GM12891 (cell line): Measurements from ENCODE around the gene SEMA4A.

Experiments
- DNase-seq: peaks from one replicate; pipeline ENCODE4 v3.0.0; 2011; ENCODE audit warnings: low spot score; ENCODE audit not compliant: insufficient read length
- FAIRE-seq: peaks from 2 replicates; lab custom pipeline; 2011; peaks lifted over from hg19 to GRCh38; lab: Jason Lieb, UNC
- PAX5 ChIP-seq: IDR thresholded peaks from 2 replicates; pipeline ENCODE4 v1.6.1; 2011; ENCODE audit warnings: low read length, moderate library complexity, mild to moderate bottlenecking; ENCODE audit not compliant: insufficient read depth, severe bottlenecking
- POLR2A ChIP-seq: IDR thresholded peaks from 2 replicates; pipeline ENCODE4 v1.6.1; 2011; ENCODE audit warnings: low read depth, low read length, control low read depth
- POLR2AphosphoS5 ChIP-seq: IDR thresholded peaks from 2 replicates; pipeline ENCODE4 v1.6.1; 2011; ENCODE audit warnings: low read depth, low read length, control low read depth
- POU2F2 ChIP-seq: IDR thresholded peaks from 2 replicates; pipeline ENCODE4 v1.6.1; 2011; ENCODE audit warnings: low read depth, mild to moderate bottlenecking, control low read depth, low read length, moderate library complexity
- SPI1 ChIP-seq: IDR thresholded peaks from 2 replicates; pipeline ENCODE4 v1.6.1; 2011; ENCODE audit warnings: low read depth, low read length, control low read depth
- TAF1 ChIP-seq: IDR thresholded peaks from 2 replicates; pipeline ENCODE4 v1.6.1; 2011; ENCODE audit warnings: low read depth, low read length, control low read depth

Gene SEMA4A

DNA sequence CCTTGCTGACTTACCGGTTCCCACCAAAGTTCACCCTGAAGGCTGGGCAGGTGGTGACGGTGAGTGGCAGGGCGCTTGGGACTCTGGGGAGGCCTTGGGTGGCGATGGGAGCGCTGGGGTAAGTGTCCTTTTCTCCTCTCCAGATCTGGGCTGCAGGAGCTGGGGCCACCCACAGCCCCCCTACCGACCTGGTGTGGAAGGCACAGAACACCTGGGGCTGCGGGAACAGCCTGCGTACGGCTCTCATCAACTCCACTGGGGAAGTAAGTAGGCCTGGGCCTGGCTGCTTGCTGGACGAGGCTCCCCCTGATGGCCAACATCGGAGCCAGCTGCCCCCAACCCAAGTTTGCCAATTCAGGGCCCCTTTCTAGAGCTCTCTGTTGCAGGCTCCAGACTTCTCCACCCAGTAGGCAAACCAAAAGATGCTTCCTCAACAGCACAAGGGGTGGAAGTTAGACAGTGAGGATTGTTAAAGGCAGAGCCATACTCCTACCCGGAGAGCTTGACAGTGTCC lies 16.4 kb upstream of the SEMA4A start:
- TF ChIP-seq SPI1 (no peak), PAX5 (no peak), TAF1 (no peak), POU2F2 (no peak)
- no peak for DNase-seq
- no peak for FAIRE-seq

DNA sequence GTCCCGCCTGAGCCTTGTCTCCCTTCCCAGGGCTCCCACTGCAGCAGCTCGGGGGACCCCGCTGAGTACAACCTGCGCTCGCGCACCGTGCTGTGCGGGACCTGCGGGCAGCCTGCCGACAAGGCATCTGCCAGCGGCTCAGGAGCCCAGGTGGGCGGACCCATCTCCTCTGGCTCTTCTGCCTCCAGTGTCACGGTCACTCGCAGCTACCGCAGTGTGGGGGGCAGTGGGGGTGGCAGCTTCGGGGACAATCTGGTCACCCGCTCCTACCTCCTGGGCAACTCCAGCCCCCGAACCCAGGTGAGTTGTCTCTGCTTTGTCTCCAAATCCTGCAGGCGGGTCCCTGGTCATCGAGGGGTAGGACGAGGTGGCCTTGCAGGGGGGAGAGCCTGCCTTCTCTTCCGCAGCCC lies 14.9 kb upstream of the SEMA4A start:
- DNase-seq, result no peak
- FAIRE-seq, result no peak
- no peak for TF ChIP-seq POLR2A
- TF ChIP-seq TAF1, result no peak
- TF ChIP-seq POU2F2, result no peak
- no peak for TF ChIP-seq SPI1
- no peak for TF ChIP-seq PAX5
- no peak for TF ChIP-seq POLR2AphosphoS5

DNA sequence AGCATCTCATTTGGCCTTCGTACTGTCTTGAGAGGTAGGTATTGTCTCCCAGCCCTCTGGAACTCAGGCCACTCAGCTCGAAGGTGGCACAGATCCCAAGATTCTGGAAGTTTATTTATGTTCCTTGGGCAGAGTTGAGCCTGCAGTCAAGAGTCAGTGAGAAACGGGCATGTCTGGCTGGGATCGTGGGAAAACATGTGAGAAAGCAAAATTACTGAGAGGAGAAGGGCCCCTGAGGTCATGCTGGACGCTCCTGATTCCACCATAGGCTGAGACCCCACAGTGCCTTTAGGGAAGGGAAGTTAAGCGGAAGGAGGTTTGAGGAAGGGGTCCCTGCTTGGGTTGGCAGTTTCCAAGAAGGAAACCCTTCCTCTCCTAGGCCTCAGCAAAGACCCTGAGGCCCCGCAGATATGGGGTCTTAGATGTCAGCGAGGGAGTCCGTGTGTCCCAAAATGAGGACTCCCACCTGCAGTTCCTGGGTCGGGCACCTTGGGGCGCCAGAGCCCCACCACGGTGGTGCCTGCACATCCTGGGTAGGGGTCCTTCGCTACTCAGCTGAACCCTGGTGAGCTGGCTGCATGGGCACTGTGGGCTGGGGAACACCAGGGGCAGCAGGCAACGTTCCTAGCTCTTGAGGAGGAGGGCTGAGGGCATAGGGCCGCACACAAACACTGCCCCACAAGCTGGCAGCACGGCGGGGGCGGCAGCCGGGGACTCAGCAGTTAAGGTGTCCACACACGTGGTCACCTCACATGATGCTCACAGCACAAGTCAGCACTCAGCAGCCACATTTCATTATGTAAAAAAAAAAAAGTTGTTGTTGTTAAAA lies 12.3 kb upstream of the SEMA4A start:
- TF ChIP-seq POLR2AphosphoS5, result peak; percentile 67
- TF ChIP-seq SPI1, result no peak
- no peak for TF ChIP-seq TAF1
- no peak for TF ChIP-seq POLR2A
- no peak for TF ChIP-seq POU2F2
- TF ChIP-seq PAX5, result no peak
- FAIRE-seq (no peak), DNase-seq (no peak)

DNA sequence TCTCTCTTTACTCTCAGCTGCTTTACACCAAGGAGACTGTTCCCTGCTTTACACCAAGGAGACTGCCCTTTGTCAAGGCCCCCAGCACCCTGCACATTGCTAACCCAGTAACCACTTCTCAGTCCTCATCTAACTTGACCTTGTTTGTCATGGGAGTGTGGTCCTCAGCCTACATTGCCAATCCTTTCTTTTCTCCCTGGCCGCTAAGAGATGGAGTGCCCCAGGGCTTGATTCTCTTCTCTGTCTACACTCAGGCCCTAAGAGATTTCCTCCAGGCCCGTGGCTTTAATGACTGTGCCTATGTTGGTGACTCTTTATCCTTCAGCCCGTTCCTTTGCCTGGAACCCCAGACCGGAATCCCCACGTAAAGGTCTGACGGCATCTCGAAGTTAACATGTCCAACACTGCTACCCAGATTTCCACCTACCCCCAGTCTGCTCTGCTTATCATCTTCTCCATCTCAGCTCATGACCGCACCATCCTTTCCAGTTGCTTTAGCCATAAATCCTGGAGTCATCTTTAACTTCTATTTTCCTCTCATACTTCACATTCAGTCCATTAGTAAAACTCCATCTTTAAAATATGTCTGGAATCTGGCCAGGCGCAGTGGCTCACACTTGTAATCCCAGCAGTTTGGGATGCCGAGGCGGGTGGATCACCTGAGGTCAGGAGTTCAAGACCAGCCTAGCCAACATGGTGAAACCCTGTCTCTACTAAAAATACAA lies 9.5 kb upstream of the SEMA4A start:
- no peak for FAIRE-seq
- no peak for DNase-seq
- no peak for TF ChIP-seq POLR2AphosphoS5
- no peak for TF ChIP-seq PAX5
- TF ChIP-seq SPI1, result no peak
- TF ChIP-seq POLR2A, result no peak
- TF ChIP-seq POU2F2, result no peak
- no peak for TF ChIP-seq TAF1

DNA sequence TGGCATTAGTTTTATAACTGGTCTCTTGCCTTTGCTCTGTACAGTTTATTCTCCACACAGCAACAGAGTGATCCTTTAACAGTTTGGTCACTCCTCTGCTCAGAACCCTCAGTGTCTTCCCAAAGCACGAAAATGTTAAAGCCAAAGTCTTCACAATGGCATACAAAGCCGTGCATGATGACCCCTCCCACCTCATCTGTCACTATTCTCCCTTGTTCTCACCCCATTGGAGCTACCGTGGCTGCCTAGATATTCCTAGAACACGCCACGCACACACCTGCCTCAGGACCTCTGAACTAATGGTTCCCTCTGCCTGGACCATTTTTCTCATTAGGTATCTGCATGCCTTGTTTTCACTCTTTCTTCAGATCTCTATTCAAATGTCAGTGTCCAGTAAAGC lies 8.6 kb upstream of the SEMA4A start:
- TF ChIP-seq TAF1 (no peak), POLR2A (no peak), POLR2AphosphoS5 (no peak), POU2F2 (no peak), SPI1 (no peak), PAX5 (no peak)
- DNase-seq (no peak), FAIRE-seq (no peak)

DNA sequence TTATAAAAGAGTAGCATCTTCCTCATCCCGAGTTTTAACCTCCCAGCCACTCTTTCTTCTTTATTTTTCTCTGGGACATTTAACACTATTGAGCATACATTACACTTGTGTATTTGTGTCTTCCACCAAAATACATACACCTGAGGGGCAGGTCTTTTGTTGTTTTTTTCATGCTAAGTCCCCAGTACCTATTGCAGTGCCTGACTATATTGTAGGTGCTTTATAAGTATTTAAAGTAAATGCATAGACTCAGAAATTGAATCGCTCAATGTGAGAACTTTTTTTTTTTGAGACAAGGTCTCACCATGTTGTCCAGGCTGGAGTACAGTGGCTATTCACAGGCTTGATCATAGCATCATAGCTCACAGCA lies 7.8 kb upstream of the SEMA4A start:
- no peak for DNase-seq
- no peak for FAIRE-seq
- TF ChIP-seq TAF1, result no peak
- no peak for TF ChIP-seq POU2F2
- no peak for TF ChIP-seq POLR2AphosphoS5
- no peak for TF ChIP-seq POLR2A
- TF ChIP-seq PAX5, result no peak
- no peak for TF ChIP-seq SPI1

DNA sequence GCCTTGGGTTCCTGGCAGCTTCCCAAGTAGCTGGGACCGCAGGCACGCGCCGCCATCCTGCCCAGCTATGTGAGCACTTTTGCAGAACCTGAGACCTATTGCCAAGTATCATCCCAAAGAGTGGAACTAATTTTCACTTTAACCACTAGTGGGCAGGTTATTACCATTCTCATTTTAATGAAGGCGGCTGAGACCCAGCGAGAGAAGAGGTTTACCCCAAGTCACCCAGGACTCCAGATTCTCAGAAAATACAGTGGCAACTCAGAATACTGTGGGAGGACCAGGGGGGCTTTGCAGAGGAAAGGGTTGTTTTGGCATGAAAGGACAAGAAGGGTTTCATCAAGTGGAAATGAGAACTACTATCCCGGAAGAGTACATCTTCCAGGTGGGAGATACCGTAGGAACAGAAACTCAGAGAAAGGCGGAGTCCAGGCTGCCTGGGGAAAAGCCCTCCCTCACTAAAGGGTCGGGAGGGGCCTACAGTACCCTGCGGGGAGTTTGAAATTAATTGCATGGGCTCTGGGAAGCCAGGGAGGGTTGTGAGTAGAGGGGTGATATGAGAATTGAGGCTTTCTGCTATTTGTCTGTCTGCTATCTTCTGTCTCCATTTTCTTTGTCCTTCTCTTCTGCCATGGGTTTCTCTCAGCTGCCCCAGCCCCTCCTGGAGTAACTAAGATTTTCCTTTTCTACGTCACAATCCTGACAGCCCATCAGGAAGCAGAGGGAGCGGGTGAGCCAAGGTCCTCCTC lies 7.2 kb upstream of the SEMA4A start:
- DNase-seq, result no peak
- peak; percentile 88 for FAIRE-seq
- TF ChIP-seq TAF1 (no peak), POLR2A (no peak), PAX5 (no peak), SPI1 (no peak), POLR2AphosphoS5 (no peak), POU2F2 (no peak)

DNA sequence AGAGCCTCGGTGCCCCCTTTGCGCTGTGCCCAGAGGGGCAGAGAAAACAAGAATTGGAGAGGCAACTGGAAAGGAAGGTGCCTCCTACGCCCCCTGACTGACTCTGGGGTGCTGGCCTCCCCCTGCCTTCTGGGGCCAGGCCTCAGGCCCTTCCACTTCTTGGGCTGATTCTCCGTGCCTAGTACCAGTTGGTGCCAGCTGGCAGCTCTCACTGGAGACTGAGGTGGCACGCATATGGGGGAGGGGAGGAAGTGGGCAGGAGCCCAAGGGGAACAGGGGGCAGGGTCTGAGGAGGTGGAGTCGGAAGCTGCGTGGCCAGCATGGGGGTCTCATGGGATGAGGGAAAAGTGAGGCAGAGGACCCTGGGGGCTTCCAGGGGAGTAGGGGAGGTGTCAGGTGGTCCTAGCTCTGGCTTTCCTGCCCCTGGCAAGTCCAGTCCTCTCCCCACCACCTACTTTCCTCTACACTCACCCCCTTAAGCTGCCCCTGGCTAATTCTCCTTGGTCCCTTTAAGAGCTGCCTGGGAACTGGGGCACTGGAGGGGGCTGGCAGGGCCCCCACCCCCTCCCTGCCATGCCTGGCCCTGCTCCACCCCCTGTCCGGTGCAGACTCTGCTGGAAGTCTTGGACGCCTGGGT lies 6.5 kb upstream of the SEMA4A start:
- FAIRE-seq (peak; percentile 31), DNase-seq (no peak)
- TF ChIP-seq POU2F2, result no peak
- no peak for TF ChIP-seq POLR2A
- no peak for TF ChIP-seq POLR2AphosphoS5

DNA sequence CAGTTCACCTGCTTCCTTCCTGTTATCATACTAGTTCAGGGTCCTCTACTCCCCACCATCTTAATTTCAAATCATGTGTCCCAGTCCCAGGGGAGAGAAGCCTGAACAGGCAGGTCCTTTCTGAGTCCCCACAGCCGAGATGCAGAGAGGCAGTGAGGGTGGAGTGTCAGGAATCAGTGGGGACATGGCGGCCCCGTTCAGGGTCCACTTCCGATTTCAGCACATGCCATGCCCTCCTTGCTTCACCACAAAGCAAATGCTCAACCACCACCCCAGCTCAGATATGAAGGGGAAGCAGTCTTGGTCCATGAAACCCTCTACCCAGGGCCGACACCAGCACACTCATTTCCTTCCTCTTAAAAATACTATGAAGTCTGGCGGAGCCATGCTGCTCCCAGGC lies 5.2 kb upstream of the SEMA4A start:
- peak; percentile 96 for FAIRE-seq
- no peak for TF ChIP-seq POU2F2
- no peak for TF ChIP-seq PAX5
- TF ChIP-seq SPI1, result peak; percentile 42
- no peak for TF ChIP-seq POLR2A
- DNase-seq, result no peak
